Measurements from ENCODE around the gene ZBTB7C. TPM values are rescaled to one million over a fixed set of nuclear protein-coding genes. Genes with fewer than 3 reads are reported as not detected.

Gene ZBTB7C
- total and polyA plus RNA-seq, 9 of the 15 experiments (the other 6 are each of a cell fraction or from before 2014, with no cell fraction given) = not detected

GRCh38 chr18:47997338-47997780, 411.8 kb downstream of the ZBTB7C start (continued):
- no peak for TF ChIP-seq AFF4 (CRISPR knock-in tag; IDR thresholded peaks at IDR 0.05)
- TF ChIP-seq CBX1 (IDR thresholded peaks at IDR 0.05; ENCODE audit: low read depth) = 0 out of 2 replicates have a peak, but pooled peaks have one; percentile 44
- no peak for TF ChIP-seq GATAD2A (IDR thresholded peaks at IDR 0.05)

- TF ChIP-seq ZNF507 (tag; conservative IDR thresholded peaks at IDR 0.05) (no peak), SOX6 (IDR thresholded peaks at IDR 0.05) (no peak), MAFG (tag; conservative IDR thresholded peaks at IDR 0.05) (no peak), ZNF778 (CRISPR knock-in tag; IDR thresholded peaks at IDR 0.05) (no peak), KDM5B (IDR thresholded peaks at IDR 0.05; ENCODE audit: insufficient replicate concordance, low read depth, low read length) (no peak), ETV5 (CRISPR knock-in tag; IDR thresholded peaks at IDR 0.05; ENCODE audit: low read depth) (no peak), ZNF77 (CRISPR knock-in tag; IDR thresholded peaks at IDR 0.05) (no peak), ZBTB43 (CRISPR knock-in tag; IDR thresholded peaks at IDR 0.05) (no peak), KAT2B (IDR thresholded peaks at IDR 0.05; ENCODE audit: low read depth, low read length) (no peak), ZNF589 (CRISPR knock-in tag; IDR thresholded peaks at IDR 0.05; ENCODE audit: low read depth) (no peak), U2AF2 (optimal IDR thresholded peaks at IDR 0.05; ENCODE audit: low read depth, low read length) (no peak), ETV6 (IDR thresholded peaks at IDR 0.05; ENCODE audit: borderline replicate concordance in 1 of 2, low read depth in 2 of 2, low read length in 1 of 2) (no peak), ETV6 (CRISPR knock-in tag; IDR thresholded peaks at IDR 0.05; ENCODE audit: borderline replicate concordance) (no peak)
- Histone ChIP-seq H2AFZ (ENCODE audit: low read depth, low read length) (no peak overlapping the region), H3K27me3 (ENCODE audit: control insufficient read depth in 2 of 2, insufficient read depth in 2 of 2, low read length in 2 of 2) (peaks cover 0 to 7% of the 10 kb centered on the region in 2 experiments; a peak in 1 of 5 replicates), H3K9me1 (ENCODE audit: control insufficient read depth, insufficient read depth, low read length) (no peaks in the 10 kb centered on the region), H3K27ac (ENCODE audit: extremely low read depth, low read depth, low read length) (no peak overlapping the region), H4K20me1 (replicated peaks; ENCODE audit: control insufficient read depth, insufficient read depth, low read length) (no peaks in the 10 kb centered on the region), H3K36me3 (ENCODE audit: control insufficient read depth, insufficient read depth, low read length) (no peaks in the 10 kb centered on the region), H3K4me2 (ENCODE audit: insufficient read depth, low read length) (no peak overlapping the region), H3K9me3 (replicated peaks; ENCODE audit: control insufficient read depth, insufficient read depth, low read depth, low read length) (peaks cover 3% of the 10 kb centered on the region; the same call in 1 of the 2 replicates), H3K79me2 (ENCODE audit: control insufficient read depth, insufficient read depth, low read length) (no peaks in the 10 kb centered on the region), H3K9ac (ENCODE audit: insufficient read depth in 1 of 2, low read depth in 2 of 2, low read length in 2 of 2) (no peak overlapping the region), H3K4me3 (no peak overlapping the region), H3K4me1 (replicated peaks in 1 of 2; ENCODE audit: control insufficient read depth in 2 of 2, insufficient read depth in 2 of 2, low read length in 2 of 2) (peaks cover 0 to 6% of the 10 kb centered on the region in 2 experiments; a peak in 4 of 5 replicates)
- in situ Hi-C loops (cut with MboI) = no loop called here
- ChIA-PET POLR2A (no interaction called here), CTCF (ENCODE audit: low intra/inter-chr PET ratio) (no interaction called here)
- 5% methylated on average over 3 of the region's 3 CpGs for WGBS (ENCODE audit: insufficient coverage, low coverage, missing lambda C conversion rate)
- FAIRE-seq = no peak
- no peak for ATAC-seq
- no peak for DNase-seq (ENCODE audit: extremely low read depth in 1 of 4, low spot score in 3 of 4)
- intact Hi-C loops (cut with micrococcal nuclease) = loop anchor here (5.0 kb wide), 1 partner anchor 64 kb away; the partner anchor contains the start of gene SMAD2
- no TSS peak for BruUV-seq (replicated peaks)
Observed at GRCh38 chr18:47996091-47996541, 413.1 kb downstream of the ZBTB7C start.

Measured in K562 (cell line).